Activated naive CD8-positive, alpha-beta T cell treated with anti-CD3 and anti-CD28 coated beads, Interleukin-2, amount 10 ng/mL, durations not matched to agents 7 days and 5 days (primary cell): Measurements from ENCODE around the gene BCR. TPM values are rescaled to one million over a fixed set of nuclear protein-coding genes. Genes with fewer than 3 reads are reported as not detected.

Experiments used
- ATAC-seq: fragments of 150-1000 bp; cut with Tn5 transposase; one replicate; pipeline ENCODE4 v1.10.0; 2021; ENCODE audit warnings: low read depth, moderate library complexity
- POLR2A ChIA-PET: fragments of 350-600 bp; sonication (Branson Sonifier 250); formaldehyde crosslinking; loops from one replicate; lab custom pipeline; 2021; ENCODE audit warnings: antibody characterized with exemption; lab: Charles Lee
- DNase-seq: peaks from one replicate; pipeline ENCODE4 v3.0.0; 2021
- H3K27ac Mint-ChIP-seq: one replicate; pipeline ENCODE4 v1.8.0; 2022; ENCODE audit warnings: mild to moderate bottlenecking, mixed read lengths
- H3K27me3 Mint-ChIP-seq: one replicate; pipeline ENCODE4 v1.8.0; 2022; ENCODE audit warnings: mild to moderate bottlenecking, moderate library complexity, mixed read lengths
- H3K36me3 Mint-ChIP-seq: one replicate; pipeline ENCODE4 v1.8.0; 2021; ENCODE audit warnings: mild to moderate bottlenecking, mixed read lengths
- H3K4me1 Mint-ChIP-seq: one replicate; pipeline ENCODE4 v1.8.0; 2021; ENCODE audit warnings: mixed read lengths
- H3K4me3 Mint-ChIP-seq: one replicate; pipeline ENCODE4 v1.8.0; 2022; ENCODE audit warnings: mild to moderate bottlenecking, moderate library complexity, mixed read lengths
- H3K9me3 Mint-ChIP-seq: one replicate; pipeline ENCODE4 v1.8.0; 2021; ENCODE audit warnings: mixed read lengths
- total RNA-seq, 2 experiments: library from RNA; stranded (reverse); gene quantifications; one replicate each; pipeline ENCODE4 v1.2.3, GENCODE V29; 2021

BCR gene
- total RNA-seq, 2 experiments from 2014 or later: 36.2 to 39.2 TPM

DNA sequence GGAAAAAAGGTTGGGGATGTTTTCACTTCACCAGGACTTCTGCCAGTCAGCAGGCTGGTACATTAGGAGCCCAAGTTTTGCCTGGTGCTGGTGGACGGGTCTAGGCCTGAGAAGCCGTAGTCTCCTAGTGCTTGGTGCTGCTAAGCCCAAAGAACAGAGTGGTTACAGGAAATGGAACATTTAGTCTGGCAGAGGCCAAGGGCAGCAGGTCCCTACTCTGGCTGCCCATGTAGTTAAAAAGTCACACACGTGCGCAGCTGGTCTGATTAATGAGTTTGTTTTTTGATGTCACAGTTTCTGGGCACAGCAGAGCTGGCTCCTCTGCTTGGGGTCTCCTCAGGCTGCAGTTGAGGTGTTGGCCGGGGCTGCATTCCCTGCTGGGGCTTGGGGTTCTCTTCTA lies 20.6 kb downstream of the BCR start:
- Mint-ChIP-seq H3K4me3 (no peak overlapping the region), H3K36me3 (peaks cover 4% of the 10 kb centered on the region), H3K4me1 (no peaks in the 10 kb centered on the region), H3K27ac (no peak overlapping the region), H3K9me3 (no peaks in the 10 kb centered on the region), H3K27me3 (no peaks in the 10 kb centered on the region)
- no peak for ATAC-seq
- DNase-seq: no peak
- POLR2A ChIA-PET: no interaction called here

DNA sequence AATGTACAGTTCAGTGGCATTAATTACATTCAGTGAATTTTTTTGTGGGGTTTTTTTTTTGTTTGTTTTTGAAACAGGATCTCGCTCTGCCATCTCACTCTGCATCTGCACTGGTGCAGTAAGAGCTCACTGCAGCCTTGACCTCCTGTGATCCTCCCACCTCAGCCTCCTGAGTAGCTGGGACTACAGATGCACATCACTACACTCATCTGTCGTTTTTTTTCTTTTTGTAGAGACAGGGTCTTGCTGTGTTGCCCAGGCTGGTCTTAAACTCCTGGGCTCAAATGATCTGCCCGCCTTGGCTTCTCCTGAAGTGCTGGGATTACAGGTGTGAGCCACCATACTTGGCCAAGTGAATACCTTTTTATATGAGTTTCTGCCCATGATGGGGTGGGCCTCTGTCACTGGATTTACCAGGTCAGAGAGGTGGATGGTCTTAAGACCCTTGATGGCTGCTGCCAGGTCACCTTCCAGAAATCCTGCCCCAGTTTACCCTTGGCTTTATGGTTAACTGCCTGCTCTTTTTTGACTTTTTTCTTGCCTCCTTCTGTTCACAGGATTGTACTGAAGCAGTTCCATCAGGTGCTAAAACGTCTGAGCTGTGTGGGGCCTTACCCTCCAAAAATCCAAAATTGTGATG lies 22.6 kb downstream of the BCR start:
- H3K4me3 Mint-ChIP-seq: no peak overlapping the region
- H3K4me1 Mint-ChIP-seq: no peaks in the 10 kb centered on the region
- no peak for DNase-seq
- ATAC-seq: no peak
- H3K27me3 Mint-ChIP-seq: no peaks in the 10 kb centered on the region
- H3K36me3 Mint-ChIP-seq: peaks cover 9% of the 10 kb centered on the region
- no peaks in the 10 kb centered on the region for H3K9me3 Mint-ChIP-seq
- POLR2A ChIA-PET: no interaction called here
- no peak overlapping the region for H3K27ac Mint-ChIP-seq

DNA sequence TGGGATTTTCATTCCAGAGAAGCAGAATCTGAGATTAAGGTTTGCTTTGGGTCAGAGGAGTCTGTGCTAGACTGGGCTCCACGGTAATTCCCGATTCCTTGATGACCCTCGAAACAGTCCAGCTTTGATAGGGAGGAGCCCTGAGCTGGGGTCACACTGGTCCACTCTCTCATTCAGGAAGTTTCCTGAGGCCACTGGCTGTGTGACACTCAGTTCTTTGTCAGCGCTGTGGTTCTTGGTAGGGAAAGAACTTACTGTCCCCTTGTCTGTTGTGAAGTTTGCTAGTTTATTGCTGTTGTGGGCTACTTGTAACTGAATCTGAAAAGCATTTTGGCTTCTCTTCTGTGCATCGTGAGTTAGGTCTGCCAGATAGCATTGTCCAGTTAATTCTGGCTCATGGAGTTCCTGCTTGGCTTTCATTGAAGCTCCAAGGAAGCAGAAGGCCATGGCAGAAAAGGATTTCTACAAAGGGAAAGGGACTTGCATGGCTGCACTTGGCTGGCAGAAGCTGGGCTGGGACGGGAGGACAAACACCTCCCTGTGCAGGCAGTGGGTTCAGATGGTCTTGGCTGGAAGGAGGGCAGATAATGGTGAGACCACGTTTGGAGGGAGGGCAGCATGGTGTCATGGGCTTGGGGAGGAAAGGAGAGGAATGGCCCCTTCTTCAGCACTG lies 23.3 kb downstream of the BCR start:
- Mint-ChIP-seq H3K27me3 (no peaks in the 10 kb centered on the region), H3K4me3 (no peak overlapping the region), H3K36me3 (peaks cover 9% of the 10 kb centered on the region), H3K9me3 (no peaks in the 10 kb centered on the region), H3K27ac (no peak overlapping the region), H3K4me1 (no peaks in the 10 kb centered on the region)
- ATAC-seq (no peak), DNase-seq (no peak)
- POLR2A ChIA-PET: no interaction called here

DNA sequence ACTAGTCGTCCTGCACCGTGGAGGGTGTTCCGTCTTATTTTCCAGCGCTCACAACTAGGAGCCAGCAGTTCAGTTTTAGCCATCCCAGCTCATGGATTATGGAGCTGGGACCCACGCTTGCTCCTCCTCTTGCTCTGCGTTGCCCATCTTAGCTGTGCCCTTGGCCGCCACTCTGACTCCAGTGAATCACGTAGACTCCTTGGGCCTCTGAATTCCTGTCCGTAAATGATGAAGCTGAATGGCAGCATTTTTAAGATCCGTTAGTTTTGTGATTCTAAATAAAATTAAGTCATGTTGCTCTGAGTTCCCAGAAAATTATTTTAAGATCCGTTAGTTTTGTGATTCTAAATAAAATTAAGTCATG lies 23.8 kb downstream of the BCR start:
- Mint-ChIP-seq H3K27me3 (no peaks in the 10 kb centered on the region), H3K9me3 (no peaks in the 10 kb centered on the region), H3K27ac (no peak overlapping the region), H3K4me1 (no peaks in the 10 kb centered on the region), H3K36me3 (peaks cover 11% of the 10 kb centered on the region), H3K4me3 (no peak overlapping the region)
- DNase-seq (no peak), ATAC-seq (no peak)
- POLR2A ChIA-PET: no interaction called here

DNA sequence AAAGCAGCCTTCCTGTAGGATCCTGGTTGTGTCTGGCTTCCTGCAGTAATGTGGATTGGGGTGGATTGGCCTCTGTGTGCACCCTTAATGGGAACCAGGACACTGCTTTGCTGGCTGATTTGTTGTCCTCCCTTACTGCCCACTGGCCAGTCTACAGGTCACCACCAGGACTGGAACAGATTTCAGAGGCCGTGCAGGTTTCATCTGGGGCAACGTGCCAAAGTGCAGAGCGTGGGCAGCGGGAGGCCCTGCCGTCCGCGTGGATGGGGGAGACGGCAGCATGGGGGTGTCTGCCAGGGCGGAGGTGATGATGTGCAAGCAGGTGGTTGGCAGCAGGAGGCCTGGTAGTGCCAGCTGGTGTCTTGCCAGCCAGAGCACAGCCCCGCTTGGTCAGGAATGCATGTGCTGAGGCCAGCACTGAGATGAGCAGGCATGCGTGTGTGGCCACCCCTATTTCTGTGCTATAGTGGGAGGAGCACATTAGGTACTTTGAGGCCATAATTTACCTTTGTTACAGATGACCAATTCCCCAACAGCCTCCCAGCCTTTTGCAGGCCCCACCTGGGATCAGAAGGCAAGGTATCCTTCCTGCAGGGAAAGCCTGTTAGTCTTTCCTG lies 24.3 kb downstream of the BCR start:
- H3K27me3 Mint-ChIP-seq: no peaks in the 10 kb centered on the region
- no peak overlapping the region for H3K27ac Mint-ChIP-seq
- no peaks in the 10 kb centered on the region for H3K9me3 Mint-ChIP-seq
- H3K36me3 Mint-ChIP-seq: peaks cover 11% of the 10 kb centered on the region
- ATAC-seq (no peak), DNase-seq (no peak)
- POLR2A ChIA-PET: no interaction called here
- no peaks in the 10 kb centered on the region for H3K4me1 Mint-ChIP-seq
- no peak overlapping the region for H3K4me3 Mint-ChIP-seq

DNA sequence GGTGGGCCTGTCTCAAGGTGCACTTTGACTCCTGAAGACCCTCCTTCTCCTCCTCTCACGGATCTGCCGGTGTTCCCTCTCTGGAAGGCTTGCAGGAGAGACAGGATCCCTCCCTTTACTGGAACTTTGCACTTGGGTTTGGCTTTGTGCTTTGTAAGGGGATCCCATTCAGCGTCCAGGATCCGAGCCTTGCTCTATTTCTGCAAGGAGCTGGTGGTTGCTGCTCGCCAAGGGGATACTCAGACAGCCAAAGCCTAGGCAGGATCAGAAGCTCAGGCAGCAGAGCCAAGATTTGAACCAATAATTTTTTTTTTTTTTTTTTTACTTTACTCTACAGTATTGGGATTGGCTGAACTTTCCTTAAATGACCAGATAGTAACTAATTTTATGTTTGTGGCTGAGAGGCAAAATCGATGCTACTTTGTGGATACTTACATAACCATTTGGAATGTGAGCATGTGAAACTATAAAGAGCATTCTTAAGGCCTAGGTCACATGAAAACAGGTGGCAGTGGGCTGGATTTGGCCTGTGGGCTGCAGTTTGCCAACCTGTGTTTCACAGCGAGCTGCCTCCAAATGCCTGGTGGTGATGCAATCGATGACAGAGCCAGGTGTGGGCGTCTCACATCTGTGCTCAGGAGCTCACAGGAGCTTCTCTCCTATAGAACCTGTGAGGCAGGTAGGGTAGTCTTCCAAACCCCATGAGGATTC lies 25.2 kb downstream of the BCR start:
- Mint-ChIP-seq H3K4me1 (no peaks in the 10 kb centered on the region), H3K27ac (no peak overlapping the region), H3K9me3 (no peaks in the 10 kb centered on the region), H3K36me3 (peaks cover 11% of the 10 kb centered on the region), H3K4me3 (no peak overlapping the region), H3K27me3 (no peaks in the 10 kb centered on the region)
- ATAC-seq (no peak), DNase-seq (no peak)
- POLR2A ChIA-PET: no interaction called here

DNA sequence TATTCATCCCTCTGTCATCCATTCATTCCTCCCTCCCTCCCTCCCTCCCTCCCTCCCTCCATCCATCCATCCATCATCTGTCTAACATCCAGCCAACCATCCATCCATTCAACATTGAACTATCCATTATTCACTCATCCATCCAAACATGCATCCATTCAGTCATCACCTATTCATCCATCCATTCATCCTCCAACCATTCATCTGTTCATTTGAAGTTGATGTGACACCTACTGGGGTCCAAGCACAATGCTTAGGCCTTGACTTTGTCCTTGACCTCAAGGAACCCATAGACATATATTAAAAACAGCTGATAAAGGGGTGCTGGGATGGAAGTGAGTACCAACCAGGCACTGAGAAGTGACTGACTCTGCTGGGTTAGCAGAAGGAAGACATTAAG lies 26.6 kb downstream of the BCR start:
- Mint-ChIP-seq H3K36me3 (peaks cover 11% of the 10 kb centered on the region), H3K27me3 (no peaks in the 10 kb centered on the region), H3K27ac (no peak overlapping the region), H3K9me3 (no peaks in the 10 kb centered on the region), H3K4me1 (no peaks in the 10 kb centered on the region), H3K4me3 (no peak overlapping the region)
- ATAC-seq: no peak
- POLR2A ChIA-PET: interaction anchor here (0.7 kb wide), 1 partner anchor 21 kb away, joined by 3 read pairs; no protein-coding TSS in a partner anchor
- DNase-seq: no peak

DNA sequence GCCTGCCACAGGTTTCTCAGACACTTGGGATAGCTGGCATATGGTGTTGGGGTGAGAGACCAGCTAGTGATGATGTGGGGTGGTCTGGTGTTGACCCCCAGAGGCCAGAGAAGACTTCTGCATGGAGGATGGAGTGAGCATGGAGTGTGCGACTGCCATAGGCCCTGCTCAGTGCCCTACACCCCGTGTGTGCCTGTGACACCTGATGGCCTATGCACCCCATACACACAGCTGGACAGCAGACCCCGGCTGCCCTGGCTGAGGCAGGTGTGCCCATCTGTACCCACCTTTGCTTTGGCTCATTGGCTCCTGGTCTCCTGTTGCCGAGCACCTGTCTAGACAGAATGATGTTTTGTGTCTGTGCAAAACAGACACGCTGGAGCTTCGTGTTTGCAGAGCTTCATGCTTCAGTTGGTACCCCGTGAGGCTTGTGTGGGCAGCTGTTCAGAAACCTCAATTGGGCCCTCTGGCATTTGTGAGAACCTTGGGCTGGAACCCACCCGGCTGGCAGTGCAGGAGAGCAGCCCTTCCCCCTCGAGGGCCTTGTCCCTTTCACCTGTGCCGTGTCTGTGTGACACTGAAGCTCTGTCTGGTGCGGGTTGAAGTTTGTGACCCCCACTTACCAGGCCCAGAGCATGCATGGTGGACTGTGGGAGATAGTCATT lies 27.6 kb downstream of the BCR start:
- Mint-ChIP-seq H3K27me3 (no peaks in the 10 kb centered on the region), H3K4me3 (no peak overlapping the region), H3K4me1 (no peaks in the 10 kb centered on the region), H3K27ac (no peak overlapping the region), H3K9me3 (no peaks in the 10 kb centered on the region), H3K36me3 (peaks cover 11% of the 10 kb centered on the region)
- POLR2A ChIA-PET: no interaction called here
- DNase-seq: no peak
- no peak for ATAC-seq

DNA sequence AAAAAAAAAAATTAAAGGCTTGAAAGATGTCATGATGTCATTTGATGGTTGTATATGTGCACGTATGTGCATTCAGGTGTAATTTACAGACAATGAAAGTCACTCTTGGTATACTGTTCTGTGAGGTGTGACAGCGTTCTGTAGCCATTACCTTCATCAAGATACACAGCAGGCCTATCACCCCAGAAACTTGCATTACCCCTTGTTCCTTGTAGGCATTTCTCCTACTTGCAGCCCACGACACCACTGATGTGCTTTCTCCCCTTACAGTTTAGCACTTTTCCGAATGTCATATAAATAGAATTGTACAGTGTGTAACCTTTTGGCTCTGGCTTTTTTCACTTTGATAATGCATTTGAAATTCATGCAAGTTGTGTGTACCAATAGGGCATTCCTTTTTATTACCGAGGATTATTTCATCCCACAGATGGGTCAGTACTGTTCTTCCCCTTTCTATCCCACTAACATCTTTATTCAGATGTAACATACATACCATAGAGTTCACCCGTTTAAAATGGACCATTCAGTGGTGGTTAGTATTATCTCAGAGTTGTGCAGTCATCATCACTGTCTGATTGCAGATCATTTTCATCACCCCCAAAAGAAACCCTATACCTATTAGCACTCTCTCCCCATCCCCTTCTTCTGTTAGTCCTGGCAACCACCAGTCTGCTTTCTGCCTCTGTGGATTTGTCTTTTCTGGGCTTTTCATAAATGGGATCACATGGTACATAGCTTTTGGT lies 30.3 kb downstream of the BCR start:
- Mint-ChIP-seq H3K4me1 (peaks cover 3% of the 10 kb centered on the region), H3K27ac (no peak overlapping the region), H3K9me3 (no peaks in the 10 kb centered on the region), H3K27me3 (no peaks in the 10 kb centered on the region), H3K36me3 (peaks cover 7% of the 10 kb centered on the region), H3K4me3 (no peak overlapping the region)
- ATAC-seq (no peak), DNase-seq (no peak)
- POLR2A ChIA-PET: no interaction called here

DNA sequence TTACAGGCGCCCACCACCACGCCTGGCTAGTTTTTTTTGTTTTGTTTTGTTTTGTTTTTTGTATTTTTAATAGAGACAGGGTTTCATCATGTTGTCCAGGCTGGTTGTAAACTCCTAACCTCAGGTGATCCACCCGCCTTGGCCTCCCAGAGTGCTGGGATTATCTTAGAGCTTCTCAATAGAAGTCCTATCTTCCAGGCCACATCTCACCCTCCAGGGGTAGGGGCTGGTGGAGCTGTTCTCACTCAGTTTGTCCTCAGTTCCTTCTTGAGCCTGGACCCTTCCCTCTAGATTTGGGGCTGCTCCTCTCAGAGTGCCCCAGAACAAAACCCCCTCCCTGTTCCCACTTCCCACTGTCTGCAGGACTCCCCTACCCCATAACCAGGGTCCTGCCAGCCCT lies 31.3 kb downstream of the BCR start:
- no peak overlapping the region for H3K4me3 Mint-ChIP-seq
- H3K36me3 Mint-ChIP-seq: peaks cover 6% of the 10 kb centered on the region
- peaks cover 13% of the 10 kb centered on the region for H3K4me1 Mint-ChIP-seq
- DNase-seq (no peak), ATAC-seq (no peak)
- H3K27ac Mint-ChIP-seq: no peak overlapping the region
- H3K27me3 Mint-ChIP-seq: no peaks in the 10 kb centered on the region
- no peaks in the 10 kb centered on the region for H3K9me3 Mint-ChIP-seq
- POLR2A ChIA-PET: no interaction called here

DNA sequence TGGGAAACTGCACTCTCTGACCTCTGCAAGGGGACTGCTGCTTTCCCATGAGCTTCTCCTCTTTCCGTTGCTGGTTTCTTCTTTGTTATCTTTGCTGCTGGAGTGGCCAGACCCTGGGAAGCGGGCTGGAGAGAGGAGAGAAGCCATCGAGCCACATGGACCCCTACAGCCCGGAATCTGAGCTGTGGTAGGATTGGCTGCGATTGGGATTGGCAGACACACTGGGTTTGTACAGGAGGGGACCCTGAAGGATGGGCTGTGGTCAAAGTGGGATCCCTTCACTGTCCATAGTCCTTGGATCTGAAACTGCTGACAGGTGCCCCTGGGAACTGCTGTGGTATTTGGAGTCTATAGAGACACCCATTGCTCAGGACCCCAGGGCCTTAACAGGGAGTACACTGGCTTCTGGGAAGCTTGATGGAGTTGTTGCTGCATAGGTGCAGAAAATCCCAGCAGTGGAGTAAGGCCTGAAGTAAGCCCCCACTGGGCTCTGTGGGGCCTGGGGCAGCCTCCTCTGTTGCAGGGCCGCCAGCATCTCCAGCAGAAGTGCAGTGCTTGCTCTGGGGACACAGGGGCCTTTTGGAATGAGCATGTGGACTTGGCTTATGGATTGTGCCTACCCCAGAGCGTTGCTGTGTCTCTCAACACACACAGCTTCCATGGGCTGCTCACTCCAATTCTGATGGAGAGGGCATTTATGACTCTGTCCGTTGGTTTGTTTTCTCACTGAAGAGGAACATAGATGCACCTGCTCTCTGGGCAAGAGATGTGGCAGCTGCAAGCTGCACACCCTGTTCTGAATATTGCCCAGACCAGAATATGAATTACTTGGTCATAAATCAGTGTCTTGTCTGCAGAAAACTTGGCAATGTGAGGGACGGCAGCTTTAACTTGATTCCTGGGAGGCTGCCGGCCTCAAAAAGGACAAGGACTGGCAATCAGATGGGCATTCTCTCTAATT lies 32.0 kb downstream of the BCR start:
- POLR2A ChIA-PET: no interaction called here
- peaks cover 2% of the 10 kb centered on the region for H3K36me3 Mint-ChIP-seq
- no peak overlapping the region for H3K4me3 Mint-ChIP-seq
- no peak for DNase-seq
- H3K27me3 Mint-ChIP-seq: no peaks in the 10 kb centered on the region
- peaks cover 20% of the 10 kb centered on the region for H3K4me1 Mint-ChIP-seq
- no peak for ATAC-seq
- no peaks in the 10 kb centered on the region for H3K9me3 Mint-ChIP-seq
- no peak overlapping the region for H3K27ac Mint-ChIP-seq

DNA sequence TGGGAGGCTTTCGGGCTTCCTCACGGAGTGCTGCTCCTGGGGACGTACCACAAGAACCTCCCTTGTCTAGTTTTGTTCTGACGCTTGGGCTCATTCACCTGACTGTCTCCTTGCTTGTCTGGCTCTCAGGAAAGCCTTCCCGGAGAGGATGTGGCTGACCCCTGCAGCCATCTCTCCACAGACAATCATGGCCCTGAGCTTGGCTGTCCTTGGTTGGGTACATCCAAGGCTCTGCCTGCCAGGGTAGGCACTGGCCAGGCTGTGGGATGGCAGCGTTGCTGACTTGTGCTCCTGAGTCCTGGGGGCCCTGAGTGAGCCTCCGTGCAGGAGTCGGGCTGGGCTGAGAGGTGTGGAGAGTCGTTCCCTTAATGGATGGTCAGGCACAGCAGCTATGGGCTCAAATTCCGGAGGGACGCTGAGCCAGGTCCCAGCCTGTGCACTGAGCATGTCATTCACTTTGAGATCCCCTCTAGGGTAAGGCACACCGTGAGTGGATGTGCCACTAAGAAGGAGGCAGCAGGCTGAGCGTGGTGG lies 32.8 kb downstream of the BCR start:
- Mint-ChIP-seq H3K4me3 (no peak overlapping the region), H3K4me1 (peaks cover 26% of the 10 kb centered on the region), H3K36me3 (peaks cover 2% of the 10 kb centered on the region), H3K27me3 (no peaks in the 10 kb centered on the region), H3K27ac (no peak overlapping the region), H3K9me3 (no peaks in the 10 kb centered on the region)
- no peak for ATAC-seq
- DNase-seq: no peak
- POLR2A ChIA-PET: no interaction called here
